ENCODE data around the gene RTEL1.
"Not testable (repeated sequence)": the region's sequence is repeated elsewhere in the genome, so short reads cannot be mapped to it uniquely, and the experiment has no call there.

RTEL1 gene

DNA sequence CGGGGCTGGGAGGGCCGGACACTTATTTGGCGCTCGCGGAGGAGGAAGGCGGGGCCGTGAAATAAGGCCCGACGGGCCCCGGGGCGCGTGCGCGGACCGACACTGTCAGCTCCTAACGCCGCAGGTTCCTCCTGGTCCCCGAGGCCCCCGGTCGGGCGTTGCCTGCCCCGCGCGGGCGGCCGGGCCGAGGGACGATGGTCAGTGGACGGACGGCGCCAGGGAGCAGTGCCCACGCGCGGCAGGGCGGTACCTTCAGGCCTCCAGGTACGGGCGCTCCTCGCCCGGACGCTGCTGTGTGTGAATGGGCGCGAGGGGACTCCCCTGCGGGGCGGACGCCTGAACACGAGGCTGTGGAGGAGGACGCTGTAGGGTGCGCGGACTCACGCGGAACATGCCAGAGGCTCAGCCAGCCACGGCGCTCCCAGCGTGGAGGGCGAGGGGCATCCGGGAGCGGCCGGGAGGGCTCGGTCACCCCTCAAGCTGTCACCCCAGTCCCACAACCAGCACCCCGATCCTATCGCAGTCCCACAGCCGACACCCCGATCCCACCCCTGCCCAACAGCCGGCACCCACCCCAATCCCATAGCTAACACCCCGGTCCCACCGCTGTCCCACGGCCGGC is 30.9 kb upstream of the RTEL1 start:
- peak; percentile 86 for DNase-seq (ENCODE audit: low read depth)

DNA sequence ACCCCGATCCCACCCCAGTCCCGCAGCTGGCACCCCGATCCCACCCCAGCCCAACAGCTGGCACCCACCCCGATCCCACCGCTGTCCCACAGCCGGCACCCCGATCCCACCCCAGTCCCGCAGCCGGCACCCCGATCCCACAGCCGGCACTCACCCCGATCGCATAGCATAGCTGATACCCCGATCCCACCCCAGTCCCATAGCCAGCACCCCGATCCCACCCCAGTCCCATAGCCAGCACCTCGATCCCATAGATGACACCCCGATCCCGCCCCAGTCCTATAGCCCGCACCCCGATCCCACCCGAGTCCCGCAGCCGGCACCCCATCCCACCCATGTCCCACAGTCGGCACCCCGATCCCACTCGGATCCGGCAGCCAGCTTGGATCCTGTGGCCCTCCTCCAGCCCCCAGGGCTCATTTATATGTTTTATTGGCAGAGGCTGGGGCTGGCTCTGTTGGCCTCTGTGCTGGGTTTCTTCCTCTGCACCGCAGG is 30.3 kb upstream of the RTEL1 start:
- no peak for DNase-seq (ENCODE audit: low read depth)

DNA sequence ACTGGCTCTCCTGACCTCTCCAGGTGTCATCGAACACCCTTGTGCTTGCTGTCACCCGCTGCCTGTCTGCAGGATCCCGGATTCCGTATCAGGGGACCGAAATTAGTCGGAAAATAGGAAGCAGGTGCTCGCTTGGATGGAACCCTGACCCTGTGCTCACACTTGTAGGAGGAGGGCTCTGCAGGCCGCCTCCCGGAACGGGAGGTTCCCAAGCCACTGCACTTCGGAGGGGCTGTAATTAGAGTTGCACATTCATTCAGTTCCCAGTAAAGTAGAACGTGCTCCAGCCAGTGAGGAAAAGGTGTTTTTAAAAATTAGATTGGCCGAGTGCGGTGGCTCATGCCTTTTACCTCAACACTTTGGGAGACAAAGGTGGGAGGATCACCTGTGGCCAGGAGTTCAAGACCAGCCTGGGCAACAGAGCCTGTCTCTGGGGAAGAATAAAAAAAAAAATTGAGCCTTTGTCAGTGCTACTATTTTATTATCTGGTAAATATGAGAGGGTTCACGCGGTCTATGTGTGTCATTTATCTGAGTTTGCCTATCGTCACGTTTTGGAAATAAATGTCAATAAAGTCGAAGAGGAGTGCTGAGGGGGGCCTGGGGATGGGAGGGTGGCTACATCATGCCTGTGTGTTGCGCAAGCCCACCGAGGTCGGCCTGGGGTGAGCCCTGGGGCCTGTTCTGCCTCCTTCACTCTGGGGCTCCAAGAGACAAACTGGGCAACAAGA is 29.7 kb upstream of the RTEL1 start:
- no peak for DNase-seq (ENCODE audit: low read depth)

DNA sequence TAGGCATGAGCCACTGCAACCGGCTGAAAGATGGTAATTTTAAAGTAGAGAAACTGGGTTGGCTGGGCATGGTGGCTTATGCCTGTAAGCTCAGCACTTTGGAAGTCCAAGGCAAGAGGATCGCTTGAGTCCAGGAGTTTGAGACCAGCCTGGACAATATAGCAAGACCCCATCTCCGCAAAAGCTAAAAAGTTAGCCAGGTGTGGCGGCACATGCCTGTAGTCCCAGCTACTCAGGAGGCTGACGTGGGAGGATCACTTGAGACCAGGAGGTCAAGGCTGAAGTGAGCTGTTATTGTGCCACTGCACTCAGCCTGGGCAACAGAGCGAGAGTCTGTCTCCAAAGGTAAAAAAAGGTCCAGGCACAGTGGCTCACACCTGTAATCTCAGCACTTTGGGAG is 27.2 kb upstream of the RTEL1 start:
- DNase-seq (ENCODE audit: low read depth): not testable (repeated sequence)

DNA sequence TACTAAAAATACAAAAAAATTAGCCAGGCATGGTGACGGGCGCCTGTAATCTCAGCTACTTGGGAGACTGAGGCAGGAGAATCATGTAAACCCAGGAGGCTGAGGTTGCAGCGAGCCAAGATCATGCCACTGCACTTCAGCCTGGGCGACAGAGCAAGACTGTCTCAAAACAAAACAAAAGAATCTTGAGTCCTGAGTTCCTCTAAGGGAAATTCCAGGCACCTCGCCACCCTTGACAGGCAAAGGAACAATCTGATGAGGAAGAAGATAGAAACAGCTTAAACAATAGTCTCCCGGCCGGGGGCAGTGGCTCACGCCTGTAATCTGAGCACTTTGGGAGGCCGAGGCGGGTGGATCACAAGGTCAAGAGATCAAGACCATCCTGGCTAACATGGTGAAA is 26.7 kb upstream of the RTEL1 start:
- DNase-seq (ENCODE audit: low read depth): not testable (repeated sequence)

DNA sequence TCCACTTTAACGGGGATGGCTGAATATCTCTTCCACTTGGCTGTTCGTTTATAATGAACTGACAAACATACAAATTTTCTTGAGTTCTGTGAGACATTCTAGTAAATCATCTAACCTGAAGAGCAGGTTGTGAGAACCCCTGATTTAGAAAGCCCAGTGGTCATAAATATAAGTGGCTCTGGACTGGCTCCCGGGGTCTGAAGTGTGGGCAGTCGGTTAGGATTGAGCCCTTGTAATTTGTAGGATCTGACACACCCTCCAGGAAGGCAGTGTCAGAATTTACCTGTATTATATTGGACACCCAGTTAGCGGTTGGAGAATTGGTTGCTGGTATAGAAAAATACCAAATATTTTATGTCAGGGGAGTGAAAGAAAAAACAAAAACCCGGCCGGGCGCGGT is 24.4 kb upstream of the RTEL1 start:
- DNase-seq (ENCODE audit: low read depth): no peak

DNA sequence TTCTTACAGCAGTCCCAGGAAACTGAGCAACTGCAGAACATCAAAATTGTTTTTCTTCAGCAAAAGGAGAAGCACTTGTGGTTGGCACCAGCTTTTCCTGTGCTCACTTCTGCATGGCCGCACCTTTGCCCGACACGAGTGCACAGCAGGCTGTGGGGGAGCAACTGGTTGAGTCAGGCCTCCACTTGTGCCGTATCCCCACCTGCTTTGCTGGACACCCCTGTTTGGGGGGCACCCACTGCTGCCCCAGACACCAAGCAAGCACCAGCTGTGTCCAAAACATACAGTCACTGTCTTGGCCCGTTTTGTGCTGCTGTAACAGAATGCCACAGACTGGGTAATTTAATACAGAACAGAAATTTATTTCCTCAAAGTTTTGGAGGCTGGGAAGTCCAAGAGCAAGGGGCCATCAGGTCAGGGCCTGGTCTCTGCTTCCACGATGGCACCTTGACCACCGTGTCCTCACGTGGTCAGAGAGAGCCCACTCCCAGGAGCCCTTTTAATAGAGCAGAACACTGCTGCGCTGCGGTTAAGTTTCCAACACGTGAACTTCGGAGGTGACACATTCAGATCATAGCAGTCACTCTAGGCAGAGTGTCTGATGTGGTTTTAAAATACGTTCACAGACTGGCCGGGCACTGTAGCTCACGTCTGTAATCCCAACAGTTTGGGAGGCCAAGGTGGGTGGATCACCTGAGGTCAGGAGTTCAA is 22.5 kb upstream of the RTEL1 start:
- DNase-seq (ENCODE audit: low read depth): no peak

DNA sequence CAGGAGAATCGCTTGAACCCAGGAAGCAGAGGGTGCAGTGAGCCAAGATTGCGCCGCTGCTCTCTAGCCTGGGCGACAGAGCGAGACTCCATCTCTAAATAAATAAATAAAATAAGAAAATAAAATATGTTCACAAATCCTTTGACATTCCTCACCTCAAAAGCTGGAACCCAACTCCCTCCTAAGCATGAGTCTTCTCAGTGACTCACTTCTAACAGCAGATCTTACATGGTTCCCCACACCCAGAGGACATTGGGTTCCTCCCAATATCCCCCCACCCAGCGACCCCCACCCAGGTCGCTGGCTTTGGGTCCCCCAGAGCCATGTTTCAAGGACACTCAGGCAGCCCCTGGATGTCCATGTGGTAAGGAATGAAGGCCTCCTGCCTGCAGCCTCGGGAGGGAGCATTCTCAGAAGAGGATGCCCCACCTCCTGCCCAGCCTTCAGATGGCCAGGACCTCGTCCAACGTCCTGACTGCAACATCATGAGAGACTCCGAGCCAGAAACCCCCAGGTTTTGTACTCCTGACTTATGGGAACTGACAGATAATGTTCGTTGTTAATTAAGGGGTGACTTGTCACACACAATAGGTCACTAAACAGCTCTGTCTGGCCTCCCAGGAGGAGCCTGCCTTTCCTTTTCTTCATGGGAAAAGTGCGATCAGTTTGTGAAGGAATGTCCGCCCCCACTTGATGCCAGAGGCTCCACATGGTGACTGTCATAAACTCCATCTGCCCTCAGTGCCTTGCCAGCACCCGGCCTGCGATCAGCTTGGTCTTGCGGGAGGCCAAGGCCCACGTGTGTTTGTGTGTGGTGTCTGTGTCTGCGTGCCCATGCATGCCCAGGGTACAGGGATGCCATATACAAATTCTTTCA is 21.1 kb upstream of the RTEL1 start:
- DNase-seq (ENCODE audit: low read depth): no peak

DNA sequence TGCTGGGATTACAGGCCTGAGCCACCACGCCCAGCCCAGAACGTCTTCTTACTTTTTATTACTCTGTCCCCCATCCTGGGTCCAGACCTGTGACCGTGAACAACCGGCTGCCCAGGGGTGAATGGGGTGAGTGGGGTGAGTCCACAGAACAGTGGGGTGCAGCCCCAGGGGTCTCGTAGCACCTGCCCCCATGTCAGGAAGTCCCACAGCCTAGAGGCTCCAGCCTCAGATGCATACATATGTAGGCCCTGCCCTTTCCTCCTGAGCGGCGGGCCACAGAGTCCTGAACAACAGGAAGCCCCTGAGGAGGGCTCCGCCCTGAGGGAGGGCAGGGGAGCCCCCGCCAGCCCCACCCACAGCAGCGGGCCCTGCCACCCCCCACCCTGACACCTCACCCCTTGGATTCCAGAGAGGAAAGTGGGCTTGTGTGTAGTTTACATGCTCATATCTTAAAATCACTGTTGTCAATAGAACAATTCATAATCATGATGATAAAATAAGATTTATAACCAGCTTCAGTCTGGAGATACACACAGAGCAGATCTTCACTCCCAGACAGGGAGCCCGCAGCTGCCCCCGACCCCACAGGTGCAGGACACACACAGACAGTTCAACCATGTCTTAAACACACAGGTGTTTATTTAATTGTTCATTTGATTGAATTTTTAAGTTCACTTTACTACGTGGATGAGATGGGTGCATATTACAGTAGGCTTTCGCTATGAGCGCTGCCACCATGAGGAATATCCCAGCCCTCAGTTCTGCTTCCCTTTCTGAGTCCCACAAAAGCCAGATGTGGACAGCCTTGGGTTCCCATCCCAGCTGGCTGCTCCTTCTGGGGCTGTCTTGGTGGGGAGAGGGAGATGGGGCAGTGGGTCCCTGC is 18.8 kb upstream of the RTEL1 start:
- no peak for DNase-seq (ENCODE audit: low read depth)

DNA sequence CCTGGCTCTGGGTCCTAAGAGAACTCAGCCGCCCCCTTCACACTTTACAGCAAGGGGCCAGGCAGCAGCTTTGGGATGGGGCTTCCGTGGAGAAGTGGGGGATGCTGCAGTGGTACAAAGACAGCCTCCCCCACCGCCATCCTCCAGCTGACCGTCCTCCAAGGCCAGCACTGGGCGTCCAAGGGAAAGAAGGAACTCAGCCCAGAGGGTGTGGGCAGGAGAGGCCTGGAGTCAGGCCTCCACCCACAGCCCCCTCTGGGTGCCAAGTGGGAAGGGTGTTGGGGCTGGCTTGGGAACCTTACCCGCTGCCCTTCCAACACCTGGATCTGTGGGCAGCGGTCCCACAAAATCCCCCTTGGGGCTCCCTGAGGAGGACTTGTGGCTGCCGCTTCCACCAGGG is 18.0 kb upstream of the RTEL1 start:
- no peak for DNase-seq (ENCODE audit: low read depth)

DNA sequence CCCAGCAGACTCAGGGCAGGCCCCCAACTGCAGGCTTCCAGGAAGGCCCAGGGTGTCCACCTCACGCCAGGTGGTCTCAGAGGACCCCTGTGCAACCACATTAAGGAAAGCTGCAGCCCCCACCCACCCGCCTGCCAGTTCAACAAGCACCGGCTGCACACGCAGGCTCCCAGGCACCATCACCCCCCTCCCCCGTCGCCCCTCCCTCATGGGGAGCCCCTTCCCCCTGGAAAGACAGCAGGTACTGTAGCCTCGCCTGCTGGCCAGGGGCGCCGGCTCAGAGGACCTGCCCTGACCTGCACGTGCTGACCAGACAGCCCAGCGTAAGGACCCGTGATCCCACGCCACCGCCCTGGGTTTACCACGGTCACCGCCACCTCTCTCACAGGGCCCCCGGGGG is 17.4 kb upstream of the RTEL1 start:
- not testable (repeated sequence) for DNase-seq (ENCODE audit: low read depth)

DNA sequence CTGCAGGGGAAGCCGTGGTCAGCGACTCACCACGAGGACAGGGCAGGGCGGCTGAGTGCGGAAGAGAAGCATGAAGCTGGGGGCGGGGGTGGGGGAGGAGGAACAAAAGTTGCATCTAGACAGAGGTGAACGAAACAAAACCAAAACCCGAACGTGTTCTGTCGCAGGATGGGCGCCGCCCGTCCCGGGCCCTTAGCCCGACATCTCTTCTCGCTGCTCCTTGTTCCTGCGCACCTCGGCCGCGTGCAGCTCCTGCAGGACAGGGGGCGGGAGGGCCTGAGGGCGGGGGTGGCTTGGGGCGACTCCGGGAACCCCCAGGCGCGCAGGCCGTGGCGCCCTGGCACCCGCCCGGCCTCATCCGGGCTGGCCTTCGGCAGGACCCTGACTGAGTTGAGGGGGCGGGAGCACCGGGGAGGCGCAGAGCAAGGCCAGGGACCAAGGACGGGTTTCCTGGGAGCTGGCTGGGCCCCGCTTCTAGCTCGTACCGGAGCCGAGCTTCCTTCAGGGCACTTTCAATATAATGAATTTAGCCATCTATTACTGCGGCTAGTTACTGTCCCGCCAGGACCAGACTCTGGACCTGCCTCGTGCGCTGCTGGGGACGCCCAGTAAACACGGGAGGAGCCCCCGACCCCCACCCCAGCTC is 16.8 kb upstream of the RTEL1 start:
- DNase-seq (ENCODE audit: low read depth): no peak

DNA sequence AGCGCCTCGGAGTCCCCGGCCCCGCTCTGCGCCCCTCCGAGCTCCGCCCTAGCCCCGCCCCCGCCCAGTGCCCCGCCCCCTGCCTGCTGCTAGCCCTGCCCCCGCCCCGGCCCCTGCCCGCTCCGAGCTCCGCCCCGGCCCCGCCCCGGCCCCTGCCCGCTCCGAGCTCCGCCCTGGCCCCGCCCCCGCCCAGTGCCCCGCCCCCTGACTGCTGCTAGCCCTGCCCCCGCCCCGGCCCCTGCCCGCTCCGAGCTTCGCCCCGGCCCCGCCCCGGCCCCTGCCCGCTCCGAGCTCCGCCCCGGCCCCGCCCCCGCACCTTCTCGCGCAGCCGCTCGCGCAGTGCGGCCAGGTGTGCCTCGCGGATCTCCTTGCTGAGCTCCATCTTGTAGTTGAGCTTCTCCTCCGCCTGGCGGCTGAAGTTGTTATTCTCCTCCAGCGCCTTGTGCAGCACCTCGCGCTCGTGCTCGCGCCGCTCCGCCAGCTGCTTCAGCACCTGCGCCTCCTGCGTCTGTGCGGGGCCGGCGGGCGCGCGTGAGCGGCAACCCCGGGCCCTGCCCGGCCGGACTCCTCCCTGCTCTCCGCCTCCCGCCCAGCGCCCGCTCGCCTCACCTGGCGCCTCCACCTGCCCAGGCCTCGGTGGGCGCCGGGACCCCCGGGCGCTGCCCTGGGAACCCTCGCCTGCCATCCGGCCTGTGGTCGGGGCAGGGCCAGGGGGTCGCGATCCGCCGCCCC is 16.2 kb upstream of the RTEL1 start:
- peak; percentile 41 for DNase-seq (ENCODE audit: low read depth)

DNA sequence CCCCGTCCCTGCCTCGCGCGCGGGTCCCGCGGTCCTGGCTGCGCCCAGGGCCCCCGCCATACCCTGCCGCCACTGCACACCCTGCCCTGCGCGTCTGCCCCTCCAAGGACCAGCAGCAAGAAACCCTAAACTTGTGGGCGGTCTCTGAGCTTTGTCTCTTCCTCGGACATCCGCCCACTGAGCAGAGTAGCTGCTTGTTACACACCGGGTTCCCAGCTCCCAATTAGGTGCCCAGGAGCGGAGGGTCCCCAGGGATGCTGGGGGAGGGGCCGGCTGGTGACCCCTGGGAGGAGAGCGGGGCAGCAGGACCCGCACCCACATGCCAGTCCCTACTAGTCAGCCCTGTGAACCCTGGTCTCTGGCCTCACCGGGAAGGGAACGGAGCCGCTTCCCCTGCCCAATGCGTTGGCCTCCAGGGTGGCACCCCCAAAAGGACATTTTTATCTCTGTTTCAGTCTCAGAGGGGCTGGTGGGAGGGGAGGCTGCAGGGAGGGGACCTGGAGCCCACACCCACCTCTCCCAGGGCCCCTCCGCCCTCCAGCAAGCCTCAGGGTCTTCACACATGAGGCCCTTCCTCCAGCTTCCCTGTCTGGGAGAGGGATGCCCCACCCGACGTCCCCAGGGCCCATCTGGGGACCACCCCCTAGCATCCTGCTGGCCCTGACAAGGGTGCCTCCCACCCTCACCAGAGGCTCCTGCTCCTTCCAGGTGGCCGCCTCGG is 15.4 kb upstream of the RTEL1 start:
- DNase-seq (ENCODE audit: low read depth): no peak

DNA sequence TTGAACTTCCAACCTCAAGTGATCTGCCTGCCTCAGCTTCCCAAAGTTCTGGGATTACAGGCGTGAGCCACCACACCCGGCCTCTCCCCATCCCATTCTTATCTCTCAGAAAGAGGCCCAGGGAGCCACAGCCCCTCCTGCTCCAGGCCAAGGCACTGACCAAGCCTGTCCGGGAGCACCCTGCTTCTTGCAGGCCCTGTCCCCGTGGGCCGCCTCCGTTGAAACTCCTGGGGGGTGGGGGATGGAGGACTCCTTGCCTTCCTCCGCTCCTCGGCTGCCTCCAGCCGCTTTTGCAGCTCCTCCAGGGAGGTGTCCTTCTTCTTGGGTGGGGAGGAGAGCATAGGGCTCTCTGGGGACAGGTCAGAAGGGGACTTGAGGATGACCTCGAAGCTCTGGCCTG is 14.6 kb upstream of the RTEL1 start:
- no peak for DNase-seq (ENCODE audit: low read depth)

DNA sequence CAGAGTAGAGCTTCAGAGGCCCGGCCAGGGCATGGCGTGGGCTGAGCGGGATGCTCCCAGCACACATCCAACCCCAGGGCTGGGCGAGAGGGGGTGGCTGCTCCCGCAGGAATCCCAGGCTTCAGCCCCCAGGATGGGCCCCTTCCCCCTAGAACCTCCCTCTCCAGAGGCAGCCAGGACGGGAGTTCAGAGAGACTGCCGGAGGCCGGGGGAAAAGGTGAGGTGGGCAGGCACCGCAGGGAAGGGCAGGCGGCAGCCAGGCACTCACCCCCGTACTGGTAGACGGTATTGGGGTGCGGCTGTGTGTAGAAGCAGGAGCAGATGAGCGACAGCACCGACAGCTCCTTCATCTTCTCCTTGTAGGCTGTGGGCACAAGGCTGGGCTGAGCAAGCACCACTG is 14.2 kb upstream of the RTEL1 start:
- no peak for DNase-seq (ENCODE audit: low read depth)

DNA sequence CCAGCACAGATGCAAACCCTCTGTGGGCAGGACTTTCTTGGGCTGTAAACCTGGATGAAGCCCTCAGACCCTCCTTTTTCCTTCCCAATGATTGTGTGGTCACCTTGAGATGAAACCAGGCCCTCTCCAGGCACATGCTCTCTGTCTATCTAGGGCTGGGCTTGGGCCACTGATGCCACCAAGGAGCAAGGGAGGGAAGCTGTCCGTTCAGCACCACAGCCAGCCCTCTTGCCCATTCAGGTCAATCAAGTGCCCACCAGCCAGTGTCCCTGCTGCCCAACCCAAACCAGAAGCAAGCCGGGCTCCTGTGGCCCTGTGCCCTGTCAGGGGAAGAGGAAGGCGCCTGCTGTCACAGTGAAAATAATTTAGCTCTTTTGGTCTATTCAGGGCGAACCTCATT is 12.9 kb upstream of the RTEL1 start:
- DNase-seq (ENCODE audit: low read depth): no peak

DNA sequence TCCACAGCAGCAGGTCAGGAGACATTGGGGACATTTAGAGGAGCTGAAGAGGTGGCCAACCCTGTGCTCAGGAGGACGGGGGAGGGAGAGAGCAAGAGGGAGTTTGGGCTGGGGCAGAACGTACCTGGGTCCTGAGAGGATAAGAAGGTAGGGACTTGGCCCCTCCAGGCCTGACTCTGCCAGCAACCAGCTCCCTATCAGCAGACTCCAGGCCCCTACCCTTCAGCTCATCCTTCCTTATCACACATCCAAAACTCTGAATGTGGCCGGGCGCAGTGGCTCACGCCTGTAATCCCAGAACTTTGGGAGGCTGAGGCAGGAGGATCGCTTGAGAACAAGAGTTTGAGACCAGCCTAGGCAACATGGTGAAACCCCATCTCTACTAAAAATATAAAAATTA is 9.9 kb upstream of the RTEL1 start:
- DNase-seq (ENCODE audit: low read depth): no peak

DNA sequence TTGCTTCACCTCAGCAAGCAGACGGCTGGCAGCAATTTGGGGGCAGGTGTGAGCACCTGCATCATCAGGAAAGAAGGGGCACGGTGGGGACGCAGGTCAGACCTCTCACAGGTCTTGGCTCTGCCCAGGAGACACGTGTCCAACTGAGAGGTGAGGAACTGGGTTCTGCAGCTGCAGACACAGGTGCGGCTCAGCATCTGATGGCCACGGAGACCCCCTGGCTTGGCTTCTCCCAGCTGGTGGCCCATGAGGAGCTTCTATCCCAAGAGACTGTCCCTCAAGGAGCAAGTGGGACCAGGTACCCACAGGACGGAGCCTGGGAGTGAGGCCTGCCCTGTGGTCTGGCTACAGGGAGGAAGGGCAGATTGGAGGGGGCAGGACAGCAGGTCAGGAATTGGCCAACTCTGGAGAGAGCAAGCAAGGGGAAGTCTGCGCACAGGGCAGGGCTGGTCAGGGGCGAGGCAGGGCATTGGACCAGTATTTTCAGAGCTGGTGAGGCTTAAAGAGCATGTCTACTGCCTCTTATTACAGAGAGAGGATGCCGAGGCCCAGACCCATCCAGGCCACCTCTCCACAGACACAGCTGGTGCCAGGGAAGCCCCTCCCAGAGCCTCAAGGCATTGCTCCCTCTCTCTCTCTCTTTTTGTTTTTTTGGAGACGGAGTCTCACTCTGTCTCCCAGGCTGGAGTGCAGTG is 9.1 kb upstream of the RTEL1 start:
- DNase-seq (ENCODE audit: low read depth): no peak
